Cardiac fibroblast (primary cell): ENCODE results near the gene ZNF74.
"Not testable (repeated sequence)": the region's sequence is repeated elsewhere in the genome, so short reads cannot be mapped to it uniquely, and the experiment has no call there.

ENCODE experiments used
- DNase-seq, 2 donors: peaks; one replicate each; pipeline versions ENCODE4 v3.0.0 to v3.0.0-alpha.2; 2010; ENCODE audit warnings: low read depth in 2 of 2
- H3K4me3 ChIP-seq, 2 donors: replicated peaks in 1 of 2; 1 replicate in 1 of 2; 2 replicates in 1 of 2; pipeline ENCODE4 v1.5.1; 2011; ENCODE audit warnings: low read depth in 2 of 2, low read length in 2 of 2, mild to moderate bottlenecking in 2 of 2, moderate library complexity in 1 of 2
- CTCF ChIP-seq: IDR thresholded peaks from one replicate; pipeline ENCODE4 v1.5.1; 2011; ENCODE audit warnings: low read depth, mild to moderate bottlenecking, low read length, inconsistent platforms

Gene ZNF74

GRCh38 chr22:20391222-20391621 is 2.7 kb upstream of the ZNF74 start:
- TF ChIP-seq CTCF, result no peak
- no peak for DNase-seq
- H3K4me3 ChIP-seq, result no peak overlapping the region

- not testable (repeated sequence) for H3K4me3 ChIP-seq, DNase-seq
These were observed 1.5 kb upstream of the ZNF74 start for GRCh38 chr22:20392365-20392881.

GRCh38 chr22:20392983-20393704 is 807 bp upstream of the ZNF74 start:
- peak overlapping the region; percentile 70 to 79 for H3K4me3 ChIP-seq
- DNase-seq, result no peak

GRCh38 chr22:20395181-20395906 is 1.4 kb downstream of the ZNF74 start:
- no peak for TF ChIP-seq CTCF
- H3K4me3 ChIP-seq, result no peak overlapping the region
- DNase-seq, result no peak

More at GRCh38 chr22:20392983-20393704, 807 bp upstream of the ZNF74 start:
- no peak for TF ChIP-seq CTCF

- TF ChIP-seq CTCF, result no peak
- H3K4me3 ChIP-seq, result no peak overlapping the region
- no peak for DNase-seq
These were observed 1.9 kb downstream of the ZNF74 start for GRCh38 chr22:20395907-20396287.

- no peak for TF ChIP-seq CTCF
- H3K4me3 ChIP-seq, result no peak overlapping the region
- DNase-seq, result peak; percentile 16 to 55
These were observed 2.7 kb downstream of the ZNF74 start for GRCh38 chr22:20396639-20397038.

- TF ChIP-seq CTCF, result no peak
- DNase-seq, result no peak
These were observed 3.5 kb downstream of the ZNF74 start for GRCh38 chr22:20397498-20397897.

More at GRCh38 chr22:20397498-20397897, 3.5 kb downstream of the ZNF74 start:
- no peak overlapping the region for H3K4me3 ChIP-seq
